A549 (cell line): Measurements from ENCODE around the gene DYNLT2. TPM values are rescaled to one million over a fixed set of nuclear protein-coding genes. Genes with fewer than 3 reads are reported as not detected.

Source experiments
- ATAC-seq, 2 experiments: fragments of 200-7000 bp in 1 of 2; fragments of >200 bp in 1 of 2; cut with Nextera tagmentation in 1 of 2; cut with Tn5 transposase in 1 of 2; 3 replicates each; pipeline versions ENCODE4 v1.8.0 to v1.9.1; 2018 to 2020; ENCODE audit warnings: mild to moderate bottlenecking in 1 of 2, moderate library complexity in 1 of 2
- CTCF ChIA-PET: fragments of 300-600 bp; sonication (Branson Sonifier 250); formaldehyde crosslinking; extraction: SDS; loops from one replicate; lab custom pipeline; 2021; ENCODE audit warnings: antibody characterized with exemption, inconsistent platforms; lab: Yijun Ruan, JAX
- POLR2A ChIA-PET: fragments of 350-600 bp; formaldehyde crosslinking; extraction: SDS; loops from one replicate; lab custom pipeline; 2021; ENCODE audit warnings: antibody characterized with exemption, inconsistent platforms; lab: Yijun Ruan, JAX
- DNase-seq, 2 experiments: peaks; one replicate each; pipeline versions ENCODE4 v3.0.0 to v3.0.0-alpha.2; 2011 to 2016; ENCODE audit warnings: low read depth in 1 of 2, low spot score in 1 of 2
- FAIRE-seq: peaks from 2 replicates; lab custom pipeline; 2011; peaks lifted over from hg19 to GRCh38; lab: Jason Lieb, UNC
- H3K27ac ChIP-seq, 2 experiments: fragments of >200 bp; sonication (Bioruptor Twin); formaldehyde crosslinking; 3 replicates each; pipeline ENCODE4 v1.5.1; 2016 to 2017
- H3K4me1 ChIP-seq: fragments of >200 bp; sonication (Bioruptor Twin); formaldehyde crosslinking; 3 replicates; pipeline ENCODE4 v1.6.1; 2016
- H3K4me2 ChIP-seq: fragments of >200 bp; sonication (Bioruptor Twin); formaldehyde crosslinking; 3 replicates; pipeline ENCODE4 v1.6.1; 2016
- H3K4me3 ChIP-seq: fragments of >200 bp; sonication (Bioruptor Twin); formaldehyde crosslinking; 3 replicates; pipeline ENCODE4 v1.5.1; 2016
- H3K9me3 ChIP-seq: fragments of >200 bp; sonication (Bioruptor Twin); formaldehyde crosslinking; 3 replicates; pipeline ENCODE4 v1.6.1; 2016
- BHLHE40 ChIP-seq: IDR thresholded peaks from 2 replicates; pipeline ENCODE4 v1.6.1; 2012; ENCODE audit warnings: low read depth, low read length, inconsistent platforms
- CEBPB ChIP-seq, 2 experiments: fragments of >200 bp in 1 of 2; sonication (Bioruptor Twin) in 1 of 2; formaldehyde crosslinking in 1 of 2; IDR thresholded peaks; 2 replicates each; pipeline ENCODE4 v1.6.1; 2012 to 2016
- CHD2 ChIP-seq: fragments of 150-350 bp; IDR thresholded peaks from 2 replicates; pipeline ENCODE4 v1.6.1; 2014; ENCODE audit warnings: low read length; ENCODE audit not compliant: partially characterized antibody
- CHD4 ChIP-seq: fragments of 200-600 bp; sonication (generic); IDR thresholded peaks from 2 replicates; pipeline ENCODE4 v1.6.1; 2016; ENCODE audit warnings: antibody characterized with exemption, mild to moderate bottlenecking, borderline replicate concordance
- CTCF ChIP-seq: fragments of >200 bp; sonication (Bioruptor Twin); formaldehyde crosslinking; IDR thresholded peaks from 3 replicates; pipeline ENCODE4 v1.5.1; 2016
- E2F6 ChIP-seq: IDR thresholded peaks from 2 replicates; pipeline ENCODE4 v1.6.1; 2012; ENCODE audit warnings: low read depth, borderline replicate concordance
- FOSL2 ChIP-seq, 2 experiments: fragments of 450-650 bp in 1 of 2; fragments of >200 bp in 1 of 2; sonication (Bioruptor Twin) in 1 of 2; formaldehyde crosslinking; IDR thresholded peaks; 2 replicates each; pipeline versions ENCODE4 v1.5.0 to v1.6.1; 2016 to 2020; ENCODE audit warnings: mild to moderate bottlenecking in 1 of 2, moderate library complexity in 1 of 2
- HEYL ChIP-seq: fragments of 250-450 bp; sonication (Bioruptor Pico); IDR thresholded peaks from 2 replicates; pipeline ENCODE4 v1.8.0; 2021; ENCODE audit warnings: mild to moderate bottlenecking, moderate library complexity
- HMGXB4 ChIP-seq: fragments of 250-450 bp; sonication (Bioruptor Pico); IDR thresholded peaks from 2 replicates; pipeline ENCODE4 v1.5.0; 2021; ENCODE audit warnings: mild to moderate bottlenecking, moderate library complexity, borderline replicate concordance
- KDM1A ChIP-seq: fragments of 200-600 bp; sonication (generic); IDR thresholded peaks from 2 replicates; pipeline ENCODE4 v1.6.1; 2016; ENCODE audit warnings: low read depth, mild to moderate bottlenecking
- MAZ ChIP-seq: fragments of 150-350 bp; IDR thresholded peaks from 2 replicates; pipeline ENCODE4 v1.6.1; 2014; ENCODE audit warnings: antibody characterized with exemption, low read depth, low read length, borderline replicate concordance
- NR3C1 ChIP-seq: fragments of >200 bp; sonication (Bioruptor Twin); formaldehyde crosslinking; IDR thresholded peaks from 3 replicates; pipeline ENCODE4 v1.6.1; 2017
- POLR2A ChIP-seq: IDR thresholded peaks from 2 replicates; pipeline ENCODE4 v1.6.1; 2012; ENCODE audit warnings: mild to moderate bottlenecking, low read length
- POLR2AphosphoS2 ChIP-seq: conservative IDR thresholded peaks from 2 replicates; pipeline ENCODE4 v1.6.1; 2012; ENCODE audit warnings: low read length, improper control_type of control experiment, inconsistent platforms
- RAD21 ChIP-seq, 2 experiments: fragments of >200 bp in 1 of 2; sonication (Bioruptor Twin) in 1 of 2; formaldehyde crosslinking in 1 of 2; IDR thresholded peaks in 1 of 2; conservative IDR thresholded peaks in 1 of 2; 2 replicates in 1 of 2; 3 replicates in 1 of 2; pipeline ENCODE4 v1.6.1; 2012 to 2018; ENCODE audit warnings: inconsistent platforms in 1 of 2
- RNF2 ChIP-seq: fragments of 200-600 bp; sonication (generic); IDR thresholded peaks from 2 replicates; pipeline ENCODE4 v1.6.1; 2016; ENCODE audit warnings: low read depth, mild to moderate bottlenecking, antibody characterized with exemption, moderate library complexity, borderline replicate concordance
- SMC3 ChIP-seq: fragments of >200 bp; sonication (Bioruptor Twin); formaldehyde crosslinking; IDR thresholded peaks from 3 replicates; pipeline ENCODE4 v1.6.1; 2018; ENCODE audit warnings: inconsistent platforms
- SREBF2 ChIP-seq: fragments of 450-650 bp; IDR thresholded peaks from 2 replicates; pipeline ENCODE4 v1.6.1; 2014; ENCODE audit warnings: mild to moderate bottlenecking, moderate library complexity
- ZNF302 ChIP-seq: fragments of 250-450 bp; sonication (Bioruptor Pico); IDR thresholded peaks from 2 replicates; pipeline ENCODE4 v1.9.0; 2021; ENCODE audit warnings: inconsistent platforms, mild to moderate bottlenecking, moderate library complexity
- ZSCAN20 ChIP-seq: fragments of 250-450 bp; sonication (Bioruptor Pico); IDR thresholded peaks from 2 replicates; pipeline ENCODE4 v1.8.0; 2022; ENCODE audit warnings: mild to moderate bottlenecking, moderate library complexity
- WGBS: methylation state at CpG from one replicate; pipeline ENCODE4 v1.1.6; 2017; ENCODE audit errors: missing lambda C conversion rate; 5-methylcytosine and 5-hydroxymethylcytosine counted together
- polyA plus RNA-seq, 4 experiments: library from polyadenylated mRNA; depleted of rRNA in 3 of 4; stranded (reverse); fragments of >200 nt; fragmentation: RNase III in 1 of 4; extraction: RNeasy Plus Mini Kit Qiagen cat#74134 plus additional on column Dnase treatment in 1 of 4; gene quantifications; 2 replicates in 3 of 4; 3 replicates in 1 of 4; pipeline ENCODE4 v1.2.3, GENCODE V29; 2011 to 2017
- TF ChIP-seq, protein P1 (sequence below): fragments of 450-650 bp; IDR thresholded peaks from 2 replicates; pipeline ENCODE4 v1.6.1; 2014; ENCODE audit warnings: antibody characterized with exemption

Gene DYNLT2
- polyA plus RNA-seq, 2 of the 4 experiments (the other 2 are of a cell fraction) = 1.1 to 2.0 TPM

GRCh38 chr6:169786349-169786748 lies 35.0 kb upstream of the DYNLT2 start:
- no peak for DNase-seq
- Histone ChIP-seq H3K4me1 (0 out of 3 replicates have a peak, but pooled peaks cover 5% of the 10 kb centered on the region), H3K4me2 (no peak overlapping the region), H3K4me3 (no peak overlapping the region), H3K9me3 (no peaks in the 10 kb centered on the region), H3K27ac (no peak overlapping the region)
- FAIRE-seq = no peak
- TF ChIP-seq FOSL2 (IDR thresholded peaks at IDR 0.05) (no peak), FOSL2 (CRISPR knock-in tag; IDR thresholded peaks at IDR 0.05) (no peak), SMC3 (no peak), RNF2 (no peak), CTCF (no peak), CHD4 (no peak)
- ChIA-PET CTCF (interaction anchor here (0.9 kb wide), 1 partner anchor 45 kb away, joined by 3 read pairs; no protein-coding TSS in a partner anchor), POLR2A (no interaction called here)
- 81% methylated on average over 5 of the region's 5 CpGs for WGBS
- ATAC-seq = no peak

DNA sequence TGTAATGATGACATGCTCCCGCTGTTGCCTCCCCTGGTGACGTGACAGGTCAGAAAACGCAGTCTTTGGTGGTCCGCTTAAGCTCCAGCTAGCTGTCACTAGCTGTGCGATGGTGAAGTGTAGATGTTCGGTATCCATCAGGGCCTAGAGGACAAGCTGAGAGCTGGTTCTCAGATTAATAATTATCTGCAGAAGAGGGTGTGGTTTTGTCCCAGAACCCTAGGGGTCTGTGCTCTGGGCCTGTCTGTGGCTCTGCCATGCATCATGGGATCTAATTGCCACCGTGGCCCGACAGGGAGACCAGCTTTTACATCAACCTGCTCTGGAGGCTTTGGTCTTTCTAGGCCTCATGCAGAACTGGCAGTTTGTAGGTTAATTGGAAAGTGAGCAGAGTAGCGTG lies 34.2 kb upstream of the DYNLT2 start:
- whole genome bisulfite sequencing = 93% methylated on average over 9 of the region's 9 CpGs
- TF ChIP-seq, protein P1, sequence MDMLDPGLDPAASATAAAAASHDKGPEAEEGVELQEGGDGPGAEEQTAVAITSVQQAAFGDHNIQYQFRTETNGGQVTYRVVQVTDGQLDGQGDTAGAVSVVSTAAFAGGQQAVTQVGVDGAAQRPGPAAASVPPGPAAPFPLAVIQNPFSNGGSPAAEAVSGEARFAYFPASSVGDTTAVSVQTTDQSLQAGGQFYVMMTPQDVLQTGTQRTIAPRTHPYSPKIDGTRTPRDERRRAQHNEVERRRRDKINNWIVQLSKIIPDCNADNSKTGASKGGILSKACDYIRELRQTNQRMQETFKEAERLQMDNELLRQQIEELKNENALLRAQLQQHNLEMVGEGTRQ = no peak
- TF ChIP-seq MAZ = no peak
- TF ChIP-seq HEYL = no peak
- no peak for TF ChIP-seq ZNF302
- TF ChIP-seq KDM1A = no peak
- TF ChIP-seq RAD21 (conservative IDR thresholded peaks at IDR 0.05 in 1 of 2, IDR thresholded peaks at IDR 0.05 in 1 of 2) = no peak
- TF ChIP-seq CHD2 = no peak
- TF ChIP-seq BHLHE40 = no peak
- TF ChIP-seq NR3C1 = no peak
- no peak for TF ChIP-seq HMGXB4 (CRISPR knock-in tag)
- TF ChIP-seq, all 56 proteins: peak for 0
- H3K4me3 ChIP-seq = no peak overlapping the region
- ATAC-seq = no peak
- no peak for DNase-seq
- ChIA-PET POLR2A (interaction anchor here (0.6 kb wide), 1 partner anchor 50 kb away, joined by 3 read pairs; no protein-coding TSS in a partner anchor), CTCF (interaction anchor here (0.9 kb wide), 1 partner anchor 46 kb away, joined by 3 read pairs; no protein-coding TSS in a partner anchor)
- no peak for FAIRE-seq
- H3K9me3 ChIP-seq = no peaks in the 10 kb centered on the region
- no peak overlapping the region for H3K27ac ChIP-seq
- no peak overlapping the region for H3K4me2 ChIP-seq
- H3K4me1 ChIP-seq = 0 out of 3 replicates have a peak, but pooled peaks cover 5% of the 10 kb centered on the region

- FAIRE-seq = no peak
- Histone ChIP-seq H3K4me2 (no peak overlapping the region), H3K4me3 (no peak overlapping the region), H3K9me3 (no peaks in the 10 kb centered on the region), H3K4me1 (0 out of 3 replicates have a peak, but pooled peaks cover 5% of the 10 kb centered on the region), H3K27ac (no peak overlapping the region)
- no peak for ATAC-seq
- TF ChIP-seq POLR2A = no peak
- TF ChIP-seq POLR2AphosphoS2 = no peak
- no peak for TF ChIP-seq RAD21 (conservative IDR thresholded peaks at IDR 0.05 in 1 of 2, IDR thresholded peaks at IDR 0.05 in 1 of 2)
- TF ChIP-seq CEBPB (IDR thresholded peaks at IDR 0.05) = no peak
- TF ChIP-seq E2F6 = no peak
- no peak for TF ChIP-seq KDM1A
- TF ChIP-seq MAZ = no peak
- no peak for TF ChIP-seq SREBF2
- TF ChIP-seq ZSCAN20 (CRISPR knock-in tag) = no peak
- ChIA-PET CTCF (no interaction called here), POLR2A (no interaction called here)
- 50% methylated on average over 7 of the region's 12 CpGs for WGBS
- DNase-seq = no peak
Observed at GRCh38 chr6:169784821-169785340, 33.5 kb upstream of the DYNLT2 start.
